Measurements from ENCODE around the gene TDRD9.

TDRD9 gene

GRCh38 chr14:104034976-104035699 lies 106.9 kb downstream of the TDRD9 start:
- no peak for DNase-seq

GRCh38 chr14:104036212-104036611 lies 108.0 kb downstream of the TDRD9 start:
- DNase-seq = no peak

- no peak for DNase-seq
These were observed 108.8 kb downstream of the TDRD9 start for GRCh38 chr14:104037074-104037473.

- DNase-seq = no peak
These were observed 109.6 kb downstream of the TDRD9 start for GRCh38 chr14:104037903-104038302.

GRCh38 chr14:104039214-104039613 lies 111.0 kb downstream of the TDRD9 start:
- DNase-seq = no peak

- no peak for DNase-seq
These were observed 112.3 kb downstream of the TDRD9 start for GRCh38 chr14:104040539-104040938.

- no peak for DNase-seq
These were observed 113.3 kb downstream of the TDRD9 start for GRCh38 chr14:104041430-104042104.

- no peak for DNase-seq
These were observed 115.8 kb downstream of the TDRD9 start for GRCh38 chr14:104044016-104044415.

- DNase-seq = no peak
These were observed 119.5 kb downstream of the TDRD9 start for GRCh38 chr14:104047761-104048160.

- no peak for DNase-seq
These were observed 120.7 kb downstream of the TDRD9 start for GRCh38 chr14:104048758-104049507.

- no peak for DNase-seq
These were observed 121.5 kb downstream of the TDRD9 start for GRCh38 chr14:104049576-104050240.

- DNase-seq = no peak
These were observed 123.0 kb downstream of the TDRD9 start for GRCh38 chr14:104051092-104051813.

GRCh38 chr14:104054222-104054905 lies 126.1 kb downstream of the TDRD9 start:
- no peak for DNase-seq

GRCh38 chr14:104062281-104062680 lies 134.0 kb downstream of the TDRD9 start:
- no peak for DNase-seq

- DNase-seq = no peak
These were observed 135.7 kb downstream of the TDRD9 start for GRCh38 chr14:104064003-104064402.

- DNase-seq = no peak
These were observed 138.0 kb downstream of the TDRD9 start for GRCh38 chr14:104066279-104066678.

GRCh38 chr14:104066719-104067295 lies 138.6 kb downstream of the TDRD9 start:
- no peak for DNase-seq

GRCh38 chr14:104069541-104069940 lies 141.3 kb downstream of the TDRD9 start:
- no peak for DNase-seq

GRCh38 chr14:104072586-104072985 lies 144.3 kb downstream of the TDRD9 start:
- no peak for DNase-seq

GRCh38 chr14:104073764-104074163 lies 145.5 kb downstream of the TDRD9 start:
- no peak for DNase-seq

GRCh38 chr14:104075530-104076151 lies 147.4 kb downstream of the TDRD9 start:
- DNase-seq = no peak

Data from GOT3 (cell line).